ENCODE results near the gene PSMC6.

- TF ChIP-seq CTCF (IDR thresholded peaks at IDR 0.05) (no peak), POLR2A (IDR thresholded peaks at IDR 0.05) (no peak)
Measured at GRCh38 chr14:52740751-52741150, 33.8 kb downstream of the PSMC6 start.

All from right lobe of liver (tissue), 4 donors.